Tongue (tissue), 3 donors: ENCODE results near the gene EIF5A. TPM values are rescaled to one million over a fixed set of nuclear protein-coding genes. Genes with fewer than 3 reads are reported as not detected.

ENCODE experiments used
- DNase-seq: peaks from one replicate; pipeline ENCODE4 v3.0.0-alpha.2; 2015
- small RNA-seq: library from RNA; depleted of rRNA; stranded (forward); fragments of <200 nt; gene quantifications from one replicate; pipeline ENCODE3, GENCODE V24; 2014; ENCODE audit warnings: low replicate concordance
- total RNA-seq: library from RNA; depleted of rRNA; stranded (reverse); fragments of >200 nt; gene quantifications from one replicate; pipeline ENCODE4 v1.2.3, GENCODE V29; 2014

Gene EIF5A
- total RNA-seq, 1 donor from 2014 or later: 212 TPM

DNA sequence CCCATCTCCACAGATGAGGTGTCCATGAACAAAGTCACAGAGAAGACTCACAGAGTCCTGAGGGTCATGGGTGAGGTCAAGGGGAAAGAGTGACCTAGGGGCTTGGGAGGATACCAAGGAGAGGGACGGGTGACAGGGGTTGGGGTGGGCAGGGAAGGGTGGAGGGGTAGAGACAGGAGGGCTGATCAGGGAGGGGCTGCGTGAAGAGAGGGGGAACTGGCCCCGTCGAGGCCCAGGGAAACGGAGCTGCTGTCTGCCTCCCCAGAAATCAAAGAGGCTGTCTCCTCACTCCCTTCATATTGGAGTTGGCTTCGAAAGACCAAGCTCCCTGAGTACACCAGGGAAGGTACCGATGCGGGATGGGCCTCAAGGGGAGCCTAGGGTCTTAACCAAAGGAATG, 48.1 kb downstream of the EIF5A start:
- no peak for DNase-seq

- peak; percentile 79 for DNase-seq
Observed at GRCh38 chr17:7356072-7356549, 48.7 kb downstream of the EIF5A start.

- no peak for DNase-seq
Observed at GRCh38 chr17:7356756-7357155, 49.3 kb downstream of the EIF5A start.

GRCh38 chr17:7357381-7357780, 50.0 kb downstream of the EIF5A start:
- no peak for DNase-seq

GRCh38 chr17:7361906-7362305, 54.5 kb downstream of the EIF5A start:
- no peak for DNase-seq

Small RNA genes lying within 50 kb of the gene (small RNA-seq; reads per million reads assigned to genes)
- gene AC026954.2: not detected
- not detected for gene RF00019

Other genes with a start within 250 kb of the EIF5A start
- gene CLEC10A, start 227.4 kb upstream of the EIF5A start, total RNA-seq: 2.8 TPM
- gene ASGR2, start 192.8 kb upstream of the EIF5A start, total RNA-seq: not detected
- gene ASGR1, start 128.3 kb upstream of the EIF5A start, total RNA-seq: 0.21 TPM
- 11.1 TPM for gene DLG4, start 87.8 kb upstream of the EIF5A start, total RNA-seq
- gene ACADVL, start 87.7 kb upstream of the EIF5A start, total RNA-seq: 260 TPM
- gene DVL2, start 73.1 kb upstream of the EIF5A start, total RNA-seq: 53.7 TPM
- gene PHF23, start 68.2 kb upstream of the EIF5A start, total RNA-seq: 22.3 TPM
- 283 TPM for gene GABARAP, start 65.2 kb upstream of the EIF5A start, total RNA-seq
- 63.6 TPM for gene CTDNEP1, start 55.9 kb upstream of the EIF5A start, total RNA-seq
- gene ELP5, start 55.4 kb upstream of the EIF5A start, total RNA-seq: 43.2 TPM
- 22.2 TPM for gene CLDN7, start 45.1 kb upstream of the EIF5A start, total RNA-seq
- gene SLC2A4, start 25.9 kb upstream of the EIF5A start, total RNA-seq: 75.2 TPM
- 0.51 TPM for gene YBX2, start 13.0 kb upstream of the EIF5A start, total RNA-seq
- gene GPS2, start 7.7 kb downstream of the EIF5A start, total RNA-seq: 35.3 TPM
- 22.5 TPM for gene NEURL4, start 21.7 kb downstream of the EIF5A start, total RNA-seq
- gene ACAP1, start 28.9 kb downstream of the EIF5A start, total RNA-seq: 1.7 TPM
- 3.4 TPM for gene KCTD11, start 44.5 kb downstream of the EIF5A start, total RNA-seq
- gene TMEM95, start 47.5 kb downstream of the EIF5A start, total RNA-seq: not detected
- gene TNK1, start 73.5 kb downstream of the EIF5A start, total RNA-seq: 2.1 TPM
- gene PLSCR3, start 86.9 kb downstream of the EIF5A start, total RNA-seq: 9.4 TPM
- gene TMEM256, start 96.5 kb downstream of the EIF5A start, total RNA-seq: 69.0 TPM
- 9.3 TPM for gene NLGN2, start 100.2 kb downstream of the EIF5A start, total RNA-seq
- gene SPEM1, start 112.7 kb downstream of the EIF5A start, total RNA-seq: not detected
- not detected for gene SPEM2, start 118.0 kb downstream of the EIF5A start, total RNA-seq
- not detected for gene SPEM3, start 121.2 kb downstream of the EIF5A start, total RNA-seq
- 2.4 TPM for gene TMEM102, start 127.8 kb downstream of the EIF5A start, total RNA-seq
- gene FGF11, start 131.9 kb downstream of the EIF5A start, total RNA-seq: 5.4 TPM
- gene CHRNB1, start 137.4 kb downstream of the EIF5A start, total RNA-seq: 27.9 TPM
- 22.9 TPM for gene ZBTB4, start 172.0 kb downstream of the EIF5A start, total RNA-seq
- gene SLC35G6, start 173.8 kb downstream of the EIF5A start, total RNA-seq: not detected
- gene POLR2A, start 176.7 kb downstream of the EIF5A start, total RNA-seq: 71.4 TPM
- gene TNFSF12, start 241.4 kb downstream of the EIF5A start, total RNA-seq: 18.0 TPM